ENCODE measurements around the gene PLB1.

DNA sequence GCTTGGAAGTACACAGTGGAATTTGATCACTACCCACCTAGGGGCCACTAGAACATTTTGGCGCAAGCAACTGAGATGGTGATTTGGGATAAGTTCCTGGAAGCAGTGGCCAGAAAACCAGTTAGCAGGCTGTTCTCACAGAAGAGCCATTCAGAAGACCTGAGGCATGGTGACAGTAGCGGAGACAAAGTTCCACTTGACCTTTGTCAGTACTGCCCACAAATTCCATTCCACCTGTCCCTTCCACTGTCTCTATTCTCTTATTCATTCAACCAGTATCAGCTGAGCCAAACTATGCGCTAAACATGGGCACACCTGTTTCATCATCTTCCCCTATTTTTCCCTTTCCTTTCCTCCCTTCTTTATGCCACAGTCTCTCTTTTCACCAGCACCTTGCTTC lies 196.6 kb downstream of the PLB1 start:
- no peak for TF ChIP-seq HMGA2 (CRISPR knock-in tag; IDR thresholded peaks at IDR 0.05)
- TF ChIP-seq, protein P1, sequence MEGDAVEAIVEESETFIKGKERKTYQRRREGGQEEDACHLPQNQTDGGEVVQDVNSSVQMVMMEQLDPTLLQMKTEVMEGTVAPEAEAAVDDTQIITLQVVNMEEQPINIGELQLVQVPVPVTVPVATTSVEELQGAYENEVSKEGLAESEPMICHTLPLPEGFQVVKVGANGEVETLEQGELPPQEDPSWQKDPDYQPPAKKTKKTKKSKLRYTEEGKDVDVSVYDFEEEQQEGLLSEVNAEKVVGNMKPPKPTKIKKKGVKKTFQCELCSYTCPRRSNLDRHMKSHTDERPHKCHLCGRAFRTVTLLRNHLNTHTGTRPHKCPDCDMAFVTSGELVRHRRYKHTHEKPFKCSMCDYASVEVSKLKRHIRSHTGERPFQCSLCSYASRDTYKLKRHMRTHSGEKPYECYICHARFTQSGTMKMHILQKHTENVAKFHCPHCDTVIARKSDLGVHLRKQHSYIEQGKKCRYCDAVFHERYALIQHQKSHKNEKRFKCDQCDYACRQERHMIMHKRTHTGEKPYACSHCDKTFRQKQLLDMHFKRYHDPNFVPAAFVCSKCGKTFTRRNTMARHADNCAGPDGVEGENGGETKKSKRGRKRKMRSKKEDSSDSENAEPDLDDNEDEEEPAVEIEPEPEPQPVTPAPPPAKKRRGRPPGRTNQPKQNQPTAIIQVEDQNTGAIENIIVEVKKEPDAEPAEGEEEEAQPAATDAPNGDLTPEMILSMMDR (IDR thresholded peaks at IDR 0.05) = no peak
- TF ChIP-seq ESRRA (CRISPR knock-in tag; IDR thresholded peaks at IDR 0.05; ENCODE audit: borderline replicate concordance) = no peak
- no peak for TF ChIP-seq JUN (CRISPR knock-in tag; IDR thresholded peaks at IDR 0.05)
